Effector memory CD8-positive, alpha-beta T cell (primary cell): ENCODE results near the gene NATD1.

ENCODE experiments used
- ATAC-seq: fragments of 150-1000 bp; cut with Tn5 transposase; replicated peaks from 2 replicates; pipeline ENCODE4 v1.10.0; 2021; ENCODE audit warnings: mild to moderate bottlenecking, moderate library complexity
- DNase-seq, 3 experiments: peaks; one replicate each; pipeline ENCODE4 v3.0.0; 2021
- H3K27ac Mint-ChIP-seq, 2 donors: one replicate each; pipeline ENCODE4 v1.8.0; 2022; ENCODE audit warnings: mild to moderate bottlenecking in 2 of 2, mixed read lengths in 2 of 2, moderate library complexity in 2 of 2
- H3K27me3 Mint-ChIP-seq, 2 donors: one replicate each; pipeline ENCODE4 v1.8.0; 2022; ENCODE audit warnings: mixed read lengths in 2 of 2
- H3K36me3 Mint-ChIP-seq: one replicate; pipeline ENCODE4 v1.8.0; 2022; ENCODE audit warnings: mild to moderate bottlenecking, moderate library complexity, mixed read lengths; ENCODE audit not compliant: insufficient read depth
- H3K4me1 Mint-ChIP-seq, 2 donors: one replicate each; pipeline ENCODE4 v1.8.0; 2022; ENCODE audit warnings: low read depth in 2 of 2, mixed read lengths in 2 of 2
- H3K4me3 Mint-ChIP-seq, 2 donors: one replicate each; pipeline ENCODE4 v1.8.0; 2022; ENCODE audit warnings: mild to moderate bottlenecking in 2 of 2, mixed read lengths in 2 of 2, moderate library complexity in 2 of 2
- H3K9me3 Mint-ChIP-seq, 2 donors: one replicate each; pipeline ENCODE4 v1.8.0; 2022; ENCODE audit warnings: mixed read lengths in 2 of 2

Gene NATD1

DNA sequence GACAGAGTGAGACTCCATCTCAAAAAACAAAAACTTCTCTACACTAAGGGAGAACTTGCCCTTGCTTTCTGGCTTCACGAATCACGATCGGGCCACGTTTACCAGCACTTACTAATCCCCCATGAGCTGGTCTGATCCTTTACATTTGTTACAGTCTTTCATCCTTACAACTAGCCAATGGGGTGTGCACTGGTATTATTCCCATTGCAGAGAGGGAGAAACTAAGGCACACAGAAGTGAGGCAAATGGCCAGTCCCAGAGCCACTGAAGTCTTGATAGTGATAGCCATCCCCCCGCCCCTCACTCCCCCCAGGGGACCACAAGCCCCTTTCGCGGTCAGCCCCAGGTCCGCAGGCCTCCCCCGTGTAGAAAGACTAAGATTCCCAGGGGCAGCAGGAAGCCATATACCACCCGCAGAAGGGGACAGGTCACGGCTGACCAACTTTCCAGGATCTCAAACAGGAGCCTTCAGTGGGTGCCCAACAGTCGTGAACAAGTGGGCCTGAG, 868 bp downstream of the NATD1 start:
- peaks cover 8% of the 10 kb centered on the region for H3K36me3 Mint-ChIP-seq
- no peaks in the 10 kb centered on the region for H3K27me3 Mint-ChIP-seq
- no peak for DNase-seq
- H3K4me3 Mint-ChIP-seq = peak overlapping the region; percentile 78 to 81
- no peak for ATAC-seq
- peak overlapping the region; percentile 65 to 87 for H3K27ac Mint-ChIP-seq
- H3K4me1 Mint-ChIP-seq = peaks cover 35 to 45% of the 10 kb centered on the region in 2 donors
- no peaks in the 10 kb centered on the region for H3K9me3 Mint-ChIP-seq

DNA sequence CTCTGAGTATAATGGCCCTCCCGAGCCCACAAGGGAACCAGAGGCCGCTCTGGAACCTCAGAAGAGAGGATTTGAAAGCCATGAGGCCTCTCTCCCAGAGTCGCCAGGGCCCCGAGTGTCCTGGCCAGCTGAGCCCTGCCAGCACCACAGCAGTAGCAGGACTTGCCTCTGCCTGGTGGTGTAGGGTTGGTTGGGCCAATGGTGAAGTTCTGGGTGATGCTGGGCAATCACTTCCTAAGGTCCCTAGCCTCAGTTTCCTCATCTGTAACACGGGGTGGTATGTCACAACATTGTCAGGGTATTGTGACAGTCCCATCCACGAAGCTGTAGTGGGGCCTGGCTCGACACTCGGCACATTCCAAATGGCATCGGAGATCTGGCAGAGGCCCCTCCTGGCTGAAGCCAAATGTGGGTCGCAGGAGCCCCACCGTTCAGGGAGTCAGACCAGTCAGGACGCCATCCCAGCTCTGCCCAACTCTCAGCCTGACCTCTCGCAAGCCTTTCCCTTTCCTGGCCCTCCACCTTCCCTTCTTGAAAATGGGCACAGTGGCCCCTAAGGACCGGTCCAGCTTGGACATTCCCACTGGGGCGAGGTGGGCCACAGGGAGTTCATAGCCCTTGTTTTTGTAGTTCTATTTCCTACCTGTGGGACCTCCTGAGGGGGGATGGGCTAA, 1.7 kb downstream of the NATD1 start:
- Mint-ChIP-seq H3K4me3 (peak overlapping the region; percentile 78 to 81), H3K36me3 (peaks cover 8% of the 10 kb centered on the region), H3K27me3 (no peaks in the 10 kb centered on the region), H3K9me3 (no peaks in the 10 kb centered on the region), H3K27ac (peak overlapping the region; percentile 65 to 87), H3K4me1 (peaks cover 35 to 45% of the 10 kb centered on the region in 2 donors)
- DNase-seq (no peak), ATAC-seq (no peak)

DNA sequence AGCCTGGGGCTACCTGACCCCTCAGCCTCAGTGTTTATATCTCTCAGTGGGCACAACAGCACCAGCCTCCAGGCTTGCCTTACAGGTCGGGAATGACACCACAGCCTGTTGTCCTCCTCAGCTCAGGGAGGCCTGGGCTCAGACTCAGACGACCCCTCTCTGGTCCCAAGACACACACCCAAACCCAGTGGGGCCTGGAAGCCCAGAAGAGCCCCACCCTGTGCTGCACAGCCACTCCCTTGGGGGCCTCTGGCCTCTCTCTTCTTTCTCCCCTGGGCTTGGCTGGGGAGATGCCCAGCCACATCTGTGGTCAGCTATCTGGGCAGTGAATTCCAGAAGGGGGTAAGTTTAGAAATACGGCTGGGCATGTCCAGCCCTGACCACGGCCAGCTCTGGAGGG, 2.4 kb downstream of the NATD1 start:
- peak overlapping the region in 1 of 2 donors; percentile 6 for H3K27ac Mint-ChIP-seq
- H3K4me3 Mint-ChIP-seq = no peak overlapping the region
- no peaks in the 10 kb centered on the region for H3K27me3 Mint-ChIP-seq
- DNase-seq (no peak), ATAC-seq (no peak)
- peaks cover 8% of the 10 kb centered on the region for H3K36me3 Mint-ChIP-seq
- H3K4me1 Mint-ChIP-seq = peaks cover 35 to 45% of the 10 kb centered on the region in 2 donors
- H3K9me3 Mint-ChIP-seq = no peaks in the 10 kb centered on the region

GRCh38 chr17:21249920-21250703, 3.1 kb downstream of the NATD1 start:
- H3K4me1 Mint-ChIP-seq = peaks cover 35 to 45% of the 10 kb centered on the region in 2 donors
- H3K27me3 Mint-ChIP-seq = no peaks in the 10 kb centered on the region
- peak overlapping the region in 1 of 2 donors; percentile 1 for H3K4me3 Mint-ChIP-seq
- no peaks in the 10 kb centered on the region for H3K9me3 Mint-ChIP-seq
- DNase-seq (no peak), ATAC-seq (no peak)
- peaks cover 8% of the 10 kb centered on the region for H3K36me3 Mint-ChIP-seq
- peak overlapping the region; percentile 6 to 12 for H3K27ac Mint-ChIP-seq

DNA sequence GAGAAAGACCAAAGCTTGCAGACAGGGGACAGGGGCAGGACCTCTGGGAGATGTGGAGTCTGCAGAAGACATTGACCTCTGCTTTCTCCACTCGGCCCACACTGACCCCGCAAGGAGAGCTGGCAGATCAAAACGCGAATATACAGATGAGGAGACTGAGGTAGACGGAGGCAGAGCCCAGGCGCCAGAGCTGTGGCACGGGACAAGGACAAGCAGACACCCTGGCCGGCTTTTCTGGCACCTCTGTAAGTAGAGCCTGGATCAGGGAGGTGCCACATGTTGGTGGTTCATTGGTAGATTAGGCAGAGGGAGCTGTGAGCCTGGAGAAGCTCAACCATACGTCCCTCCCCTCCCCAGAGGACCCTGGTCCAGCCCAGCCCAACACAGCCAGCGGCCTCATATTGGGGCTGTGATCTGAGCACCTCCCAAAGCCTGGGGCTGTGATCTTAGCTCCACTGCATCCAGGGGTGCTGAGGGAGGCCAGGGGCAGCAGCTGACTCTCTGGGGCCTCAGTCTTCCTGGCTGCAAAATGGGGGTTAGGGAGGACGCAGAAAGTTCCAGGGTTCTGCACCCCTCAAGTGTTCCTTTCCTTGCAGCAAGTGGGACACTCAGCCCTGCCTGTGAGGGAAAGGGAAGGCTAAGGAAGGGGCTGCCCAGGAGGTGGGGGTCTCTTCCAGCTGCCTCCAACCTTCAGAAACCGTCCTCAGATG, 4.0 kb downstream of the NATD1 start:
- Mint-ChIP-seq H3K9me3 (no peaks in the 10 kb centered on the region), H3K4me1 (peaks cover 35 to 45% of the 10 kb centered on the region in 2 donors), H3K4me3 (no peak overlapping the region), H3K36me3 (peaks cover 8% of the 10 kb centered on the region), H3K27ac (peak overlapping the region in 1 of 2 donors; percentile 6), H3K27me3 (no peaks in the 10 kb centered on the region)
- ATAC-seq (no peak), DNase-seq (no peak)

DNA sequence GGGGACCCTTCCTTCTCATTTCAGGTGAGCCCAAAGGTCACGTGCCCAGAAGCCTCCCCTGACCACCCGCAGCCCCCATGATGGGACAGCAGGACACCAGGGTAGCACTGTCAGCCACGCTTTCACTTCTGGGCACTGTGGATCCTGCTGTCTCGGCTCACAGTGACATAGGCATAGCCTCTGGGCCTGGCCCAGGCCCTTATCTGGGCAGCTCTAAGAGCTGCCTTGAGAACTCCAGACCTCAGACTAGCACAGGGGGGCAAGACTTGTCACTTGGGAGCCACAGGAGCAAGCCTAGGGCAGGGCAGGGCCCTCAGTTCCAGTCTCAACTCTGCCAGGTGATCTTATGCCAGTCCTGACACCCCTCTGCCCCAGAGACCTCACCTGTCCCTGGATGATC, 4.7 kb downstream of the NATD1 start:
- Mint-ChIP-seq H3K9me3 (no peaks in the 10 kb centered on the region), H3K4me1 (peaks cover 31 to 39% of the 10 kb centered on the region in 2 donors), H3K27me3 (no peaks in the 10 kb centered on the region), H3K4me3 (no peak overlapping the region), H3K36me3 (peaks cover 7% of the 10 kb centered on the region), H3K27ac (peak overlapping the region; percentile 19 to 81)
- no peak for DNase-seq
- no peak for ATAC-seq

DNA sequence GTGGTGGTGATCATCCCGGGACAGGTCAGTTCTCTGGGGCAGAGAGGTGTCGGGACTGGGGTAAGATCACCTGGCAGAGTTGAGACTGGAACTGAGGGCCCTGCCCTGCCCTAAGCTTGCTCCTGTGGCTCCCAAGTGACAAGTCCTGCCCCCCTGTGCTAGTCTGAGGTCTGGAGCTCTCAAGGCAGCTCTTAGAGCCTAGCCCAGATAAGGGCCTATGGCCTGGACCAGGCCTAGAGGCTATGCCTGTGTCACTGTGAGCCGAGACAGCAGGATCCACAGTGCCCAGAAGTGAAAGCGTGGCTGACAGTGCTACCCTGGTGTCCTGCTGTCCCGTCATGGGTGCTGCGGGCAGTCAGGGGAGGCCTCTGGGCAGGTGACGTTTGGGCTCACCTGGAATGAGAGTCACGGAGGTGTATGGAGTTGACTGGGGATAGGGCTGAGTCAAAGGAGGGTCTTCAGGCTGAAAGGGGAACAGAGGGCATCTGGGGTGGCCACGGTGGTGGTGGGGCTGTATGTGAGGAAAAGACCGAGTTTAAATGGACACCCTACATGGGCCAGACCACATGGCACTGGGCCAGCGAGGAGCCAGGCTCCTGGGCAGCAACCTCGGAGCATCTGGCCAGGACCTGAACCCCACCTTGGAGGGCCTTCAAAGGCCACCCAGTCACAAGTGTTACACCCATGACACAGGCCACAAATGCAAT, 5.5 kb downstream of the NATD1 start:
- Mint-ChIP-seq H3K27me3 (no peaks in the 10 kb centered on the region), H3K4me3 (no peak overlapping the region), H3K9me3 (no peaks in the 10 kb centered on the region), H3K4me1 (peaks cover 29 to 38% of the 10 kb centered on the region in 2 donors), H3K36me3 (peaks cover 3% of the 10 kb centered on the region), H3K27ac (peak overlapping the region; percentile 19 to 81)
- ATAC-seq (no peak), DNase-seq (no peak)

GRCh38 chr17:21246698-21247097, 6.5 kb downstream of the NATD1 start:
- Mint-ChIP-seq H3K27ac (peak overlapping the region in 1 of 2 donors; percentile 44), H3K36me3 (peaks cover 6% of the 10 kb centered on the region), H3K4me1 (peaks cover 23 to 29% of the 10 kb centered on the region in 2 donors), H3K27me3 (no peaks in the 10 kb centered on the region), H3K4me3 (no peak overlapping the region), H3K9me3 (no peaks in the 10 kb centered on the region)
- ATAC-seq (no peak), DNase-seq (no peak)

DNA sequence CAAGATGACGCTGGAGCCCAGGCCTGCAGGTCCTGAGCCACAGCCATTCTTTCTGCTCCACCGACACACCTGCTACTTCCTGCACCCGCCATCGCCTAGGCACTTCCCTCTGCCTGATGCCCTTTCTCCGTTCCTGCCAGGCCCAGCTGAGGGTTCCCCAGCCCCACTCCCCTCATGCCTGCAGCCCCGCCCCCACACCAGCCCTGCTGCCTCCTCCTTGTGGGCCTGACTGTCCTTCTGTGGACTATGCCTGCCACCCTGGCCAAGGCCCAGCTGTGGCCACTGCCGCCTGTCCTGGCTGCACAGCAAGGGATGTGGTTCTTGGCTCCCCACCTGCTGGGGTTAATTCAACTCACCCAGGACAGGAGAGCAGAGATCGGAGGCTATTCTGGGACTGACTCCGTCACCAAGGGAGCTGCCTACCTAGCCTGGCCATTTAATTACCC, 7.5 kb downstream of the NATD1 start:
- DNase-seq (no peak), ATAC-seq (no peak)
- Mint-ChIP-seq H3K4me3 (no peak overlapping the region), H3K27ac (no peak overlapping the region), H3K9me3 (no peaks in the 10 kb centered on the region), H3K36me3 (peaks cover 8% of the 10 kb centered on the region), H3K27me3 (no peaks in the 10 kb centered on the region), H3K4me1 (peaks cover 19 to 22% of the 10 kb centered on the region in 2 donors)

GRCh38 chr17:21243516-21244303, 9.5 kb downstream of the NATD1 start:
- no peak overlapping the region for H3K4me3 Mint-ChIP-seq
- H3K4me1 Mint-ChIP-seq = peaks cover 4 to 8% of the 10 kb centered on the region in 2 donors
- peaks cover 8% of the 10 kb centered on the region for H3K36me3 Mint-ChIP-seq
- H3K27me3 Mint-ChIP-seq = no peaks in the 10 kb centered on the region
- no peak for ATAC-seq
- H3K9me3 Mint-ChIP-seq = no peaks in the 10 kb centered on the region
- H3K27ac Mint-ChIP-seq = no peak overlapping the region
- DNase-seq = no peak

DNA sequence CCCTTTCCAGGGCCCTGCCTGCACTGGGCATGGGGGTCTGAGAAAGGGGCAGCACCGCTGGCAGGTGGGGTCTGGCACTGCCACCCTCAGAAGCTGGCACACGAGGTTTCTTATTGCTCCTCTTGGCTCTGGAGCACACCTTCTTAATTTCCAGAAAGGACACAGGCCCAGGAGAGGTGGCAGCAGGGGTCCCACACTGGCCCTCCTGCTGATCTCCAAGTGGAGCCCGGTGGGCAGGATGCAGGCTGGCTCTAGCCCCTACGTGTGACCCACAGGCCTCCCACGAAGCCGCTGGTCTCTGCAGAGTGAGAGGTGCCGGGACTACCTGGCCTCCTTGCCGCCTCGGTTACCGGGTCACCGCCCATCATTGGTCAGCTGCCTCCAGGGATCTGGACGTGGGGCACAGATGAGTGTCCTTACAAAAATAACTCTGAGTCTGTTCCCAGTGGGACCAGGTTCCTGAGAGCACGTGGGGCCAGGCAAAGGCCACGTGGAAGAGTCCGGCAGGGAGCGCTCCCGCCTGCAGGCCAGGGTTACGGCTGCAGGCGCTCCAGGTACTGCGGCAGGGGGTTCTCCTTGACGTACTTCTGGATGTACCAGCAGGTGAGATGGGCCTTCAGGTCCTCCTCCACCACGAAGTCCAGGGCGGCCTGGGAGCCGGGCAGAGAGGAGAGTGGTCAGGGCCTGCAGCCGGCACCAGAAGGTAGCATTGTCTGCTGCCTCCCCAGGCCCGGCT, 10.3 kb downstream of the NATD1 start:
- ATAC-seq (no peak), DNase-seq (no peak)
- Mint-ChIP-seq H3K4me1 (peaks cover 3 to 4% of the 10 kb centered on the region in 2 donors), H3K27me3 (no peaks in the 10 kb centered on the region), H3K4me3 (no peak overlapping the region), H3K36me3 (peaks cover 8% of the 10 kb centered on the region), H3K27ac (no peak overlapping the region), H3K9me3 (no peaks in the 10 kb centered on the region)
